NT2/D1 (cell line): Measurements from ENCODE around the gene SMTNL1.

Experiments
- DNase-seq: peaks from one replicate; pipeline ENCODE4 v3.0.0-alpha.2; 2011; ENCODE audit warnings: low read depth, low spot score
- H3K27me3 ChIP-seq: 2 replicates; pipeline ENCODE4 v1.6.0; 2011; ENCODE audit warnings: mild to moderate bottlenecking; ENCODE audit not compliant: insufficient read length, insufficient read depth
- H3K36me3 ChIP-seq: 2 replicates; pipeline ENCODE4 v1.6.1; 2011; ENCODE audit warnings: mild to moderate bottlenecking, low read length, mixed read lengths; ENCODE audit not compliant: insufficient read depth, insufficient read length
- H3K4me1 ChIP-seq: 2 replicates; pipeline ENCODE4 v1.5.1; 2011; ENCODE audit not compliant: insufficient read depth, insufficient read length
- H3K4me3 ChIP-seq: 2 replicates; pipeline ENCODE4 v1.5.1; 2011; ENCODE audit warnings: low read depth; ENCODE audit not compliant: insufficient read length
- H3K9ac ChIP-seq: 2 replicates; pipeline ENCODE4 v1.6.0; 2011; ENCODE audit warnings: low read depth; ENCODE audit not compliant: insufficient read length
- H3K9me3 ChIP-seq: 2 replicates; pipeline ENCODE4 v1.5.1; 2011; ENCODE audit warnings: mild to moderate bottlenecking, low read length; ENCODE audit not compliant: insufficient read depth
- SUZ12 ChIP-seq: IDR thresholded peaks from 2 replicates; pipeline ENCODE4 v1.6.1; 2011; ENCODE audit not compliant: insufficient read length, insufficient read depth; ENCODE audit errors: extremely low read depth
- YY1 ChIP-seq: IDR thresholded peaks from 2 replicates; pipeline ENCODE4 v1.6.1; 2011; ENCODE audit not compliant: insufficient read length, insufficient read depth
- ZNF274 ChIP-seq: IDR thresholded peaks from 2 replicates; pipeline ENCODE4 v1.6.1; 2011; ENCODE audit warnings: mild to moderate bottlenecking, low read depth, low read length

SMTNL1 gene

DNA sequence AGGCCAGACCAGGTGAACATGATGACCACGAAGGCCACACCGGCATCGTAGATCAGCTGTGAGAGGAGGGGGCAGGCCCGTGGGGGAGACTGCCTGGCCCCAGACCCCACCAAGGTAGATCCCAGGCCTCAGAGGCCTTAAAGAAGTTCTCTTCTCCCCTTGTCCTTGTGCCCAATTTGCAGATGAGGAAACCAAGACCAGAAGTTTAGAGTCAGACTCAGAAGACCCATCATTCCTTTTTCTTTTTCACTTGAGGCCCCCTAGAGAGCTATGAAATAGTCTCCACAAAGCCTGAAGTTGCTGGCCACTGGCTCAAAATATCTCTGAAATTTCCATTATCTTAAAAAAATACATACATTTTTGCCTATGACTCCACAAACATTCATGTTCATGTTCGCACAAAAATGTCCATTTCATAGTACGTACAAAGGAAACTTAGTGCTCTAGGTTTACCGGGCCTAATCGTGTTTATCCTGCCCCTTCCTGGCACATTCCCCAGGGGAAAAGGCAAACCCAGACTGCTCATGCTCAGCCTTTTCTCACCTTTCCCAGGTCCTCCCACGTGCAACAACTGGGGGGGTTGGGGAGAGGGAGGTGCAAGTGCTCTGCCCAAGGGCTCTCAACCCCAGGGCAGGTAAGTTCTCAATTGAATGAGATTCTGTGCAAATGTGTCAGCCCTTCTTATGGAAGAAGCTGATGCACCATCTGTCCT lies 41.1 kb upstream of the SMTNL1 start:
- Histone ChIP-seq H3K4me1 (peaks cover 32% of the 10 kb centered on the region), H3K27me3 (no peaks in the 10 kb centered on the region), H3K9ac (no peak overlapping the region), H3K4me3 (no peak overlapping the region), H3K9me3 (no peaks in the 10 kb centered on the region), H3K36me3 (peaks cover 7% of the 10 kb centered on the region)
- TF ChIP-seq SUZ12, result no peak
- TF ChIP-seq YY1, result no peak
- no peak for TF ChIP-seq ZNF274
- DNase-seq, result no peak

DNA sequence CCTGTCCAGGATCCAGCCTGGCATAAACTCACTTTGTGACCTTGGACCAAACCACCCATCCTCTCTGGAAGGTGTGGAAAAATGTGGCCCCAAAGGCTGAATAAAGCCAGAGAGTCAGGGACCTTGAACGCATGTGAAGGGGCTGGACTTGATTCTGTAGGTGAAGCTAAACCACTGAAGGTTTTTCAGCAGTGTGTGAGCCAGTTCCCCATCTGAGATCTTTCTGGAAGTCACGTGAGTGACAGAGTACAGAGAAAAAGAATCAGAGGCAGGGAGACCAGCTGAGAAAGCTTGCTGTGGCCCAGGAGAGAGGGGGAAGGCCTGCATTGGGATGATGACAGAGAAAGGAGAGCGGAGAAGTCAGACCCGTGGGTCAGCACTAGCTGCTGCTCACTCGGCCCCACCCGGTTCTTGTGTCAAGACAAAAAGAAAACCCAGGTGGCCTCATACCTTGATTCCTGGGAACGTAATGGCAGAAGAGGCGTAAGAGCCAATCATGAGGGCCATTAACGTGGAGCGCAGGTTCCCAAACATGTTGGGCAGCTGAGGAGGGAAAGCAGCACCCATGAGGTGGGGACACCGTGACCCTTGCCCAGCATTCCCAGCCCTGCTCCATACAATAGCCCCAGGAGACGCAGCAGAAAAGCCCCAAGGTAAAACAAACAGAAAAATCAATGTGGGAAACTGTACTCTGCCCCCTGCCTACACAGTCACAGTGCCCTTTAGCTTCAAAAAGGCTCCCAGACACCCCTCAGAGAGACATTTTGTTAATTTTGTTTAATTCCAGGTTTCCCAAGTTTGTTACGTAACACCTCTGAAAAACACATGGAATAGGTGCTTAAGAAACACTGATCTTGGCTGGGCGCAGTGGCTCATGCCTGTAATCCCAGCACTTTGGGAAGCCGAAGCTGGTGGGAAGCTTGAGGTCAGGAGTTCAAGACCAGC lies 39.8 kb upstream of the SMTNL1 start:
- H3K27me3 ChIP-seq, result no peaks in the 10 kb centered on the region
- H3K9ac ChIP-seq, result no peak overlapping the region
- DNase-seq, result no peak
- TF ChIP-seq ZNF274 (no peak), YY1 (no peak), SUZ12 (no peak)
- peaks cover 7% of the 10 kb centered on the region for H3K36me3 ChIP-seq
- no peak overlapping the region for H3K4me3 ChIP-seq
- no peaks in the 10 kb centered on the region for H3K9me3 ChIP-seq
- peaks cover 31% of the 10 kb centered on the region for H3K4me1 ChIP-seq

DNA sequence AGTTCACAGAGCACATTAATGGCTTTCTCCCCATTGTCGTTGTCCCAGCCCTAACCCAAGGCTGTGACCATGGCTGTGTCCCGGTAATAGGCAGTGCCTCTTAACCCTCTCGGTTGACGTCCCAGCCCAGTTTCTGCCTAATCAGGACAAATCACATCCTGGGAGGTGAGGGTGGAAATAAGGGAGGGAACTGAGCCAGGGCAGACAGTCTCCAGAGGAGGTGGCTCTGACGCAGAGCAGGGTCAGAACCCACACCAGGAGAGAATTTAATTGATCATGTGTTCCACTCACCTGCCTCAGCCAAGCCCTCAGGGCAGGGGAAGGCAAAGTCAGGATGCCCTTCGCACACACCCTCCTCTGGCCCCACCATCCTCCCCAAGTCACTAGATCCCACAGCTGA lies 38.9 kb upstream of the SMTNL1 start:
- no peak overlapping the region for H3K9ac ChIP-seq
- TF ChIP-seq ZNF274, result no peak
- no peak for TF ChIP-seq YY1
- TF ChIP-seq SUZ12, result no peak
- no peak overlapping the region for H3K4me3 ChIP-seq
- no peaks in the 10 kb centered on the region for H3K9me3 ChIP-seq
- H3K4me1 ChIP-seq, result peaks cover 30% of the 10 kb centered on the region
- DNase-seq, result no peak
- peaks cover 7% of the 10 kb centered on the region for H3K36me3 ChIP-seq
- no peaks in the 10 kb centered on the region for H3K27me3 ChIP-seq

DNA sequence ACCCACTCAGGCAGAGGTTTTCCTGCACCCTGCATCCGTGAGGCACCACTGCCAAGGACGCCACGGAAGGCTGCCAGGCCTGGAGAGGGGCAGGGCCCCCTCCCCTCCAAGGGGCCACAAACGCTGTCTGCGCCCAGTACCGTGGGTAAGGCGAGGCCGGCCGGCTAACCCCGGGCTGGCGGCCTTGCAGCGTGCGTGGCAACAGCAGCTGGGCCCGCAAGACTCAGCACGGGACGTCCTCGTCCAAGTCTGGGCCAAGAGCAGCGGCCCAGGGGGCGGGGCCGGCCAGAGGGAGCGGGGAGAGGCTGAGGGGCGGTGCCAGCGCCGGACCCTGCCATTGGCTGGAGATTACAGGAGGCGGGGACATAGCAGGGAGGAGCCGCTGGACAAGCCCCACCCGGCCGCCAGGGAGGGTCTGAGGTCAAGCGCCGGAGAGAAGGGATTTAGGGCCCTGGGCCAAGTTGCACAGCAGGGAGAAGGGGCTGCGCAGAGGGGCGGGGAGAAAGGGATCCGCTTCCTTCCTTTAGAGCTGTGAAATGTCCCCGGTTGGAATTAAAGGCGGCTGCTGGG lies 37.9 kb upstream of the SMTNL1 start:
- no peak overlapping the region for H3K4me3 ChIP-seq
- TF ChIP-seq YY1 (no peak), SUZ12 (no peak), ZNF274 (no peak)
- H3K4me1 ChIP-seq, result peaks cover 26% of the 10 kb centered on the region

DNA sequence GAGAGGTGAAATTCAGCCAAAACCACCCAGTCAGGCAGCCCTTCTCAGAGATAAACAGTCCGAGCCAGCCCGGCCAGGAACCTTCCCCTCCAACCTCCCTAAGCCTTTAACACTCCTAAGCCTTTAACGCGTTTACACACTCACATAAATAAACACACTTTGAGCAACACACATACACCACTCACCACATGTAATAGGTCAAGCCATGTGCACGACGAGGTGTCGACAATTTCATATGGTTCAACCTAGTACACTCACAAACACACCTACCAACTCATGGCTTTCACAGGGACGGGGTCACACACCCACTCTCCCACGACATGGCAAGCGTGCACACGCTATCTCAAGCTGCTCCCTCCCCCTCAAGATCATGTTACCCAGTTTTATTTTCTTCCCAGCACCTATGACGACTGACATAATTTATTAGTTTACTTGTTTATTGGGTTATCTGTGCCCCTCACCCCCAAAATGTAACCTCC lies 37.4 kb upstream of the SMTNL1 start:
- H3K27me3 ChIP-seq, result no peaks in the 10 kb centered on the region
- H3K4me3 ChIP-seq, result peak overlapping the region; percentile 5
- TF ChIP-seq YY1 (no peak), ZNF274 (no peak), SUZ12 (no peak)
- H3K4me1 ChIP-seq, result peaks cover 26% of the 10 kb centered on the region
- peak overlapping the region; percentile 76 for H3K9ac ChIP-seq
- H3K36me3 ChIP-seq, result no peaks in the 10 kb centered on the region
- H3K9me3 ChIP-seq, result no peaks in the 10 kb centered on the region
- no peak for DNase-seq

More for the DNA sequence above, 37.9 kb upstream of the SMTNL1 start:
- Histone ChIP-seq H3K9ac (peak overlapping the region; percentile 76), H3K27me3 (no peaks in the 10 kb centered on the region), H3K9me3 (no peaks in the 10 kb centered on the region), H3K36me3 (no peaks in the 10 kb centered on the region)
- peak; percentile 95 for DNase-seq

DNA sequence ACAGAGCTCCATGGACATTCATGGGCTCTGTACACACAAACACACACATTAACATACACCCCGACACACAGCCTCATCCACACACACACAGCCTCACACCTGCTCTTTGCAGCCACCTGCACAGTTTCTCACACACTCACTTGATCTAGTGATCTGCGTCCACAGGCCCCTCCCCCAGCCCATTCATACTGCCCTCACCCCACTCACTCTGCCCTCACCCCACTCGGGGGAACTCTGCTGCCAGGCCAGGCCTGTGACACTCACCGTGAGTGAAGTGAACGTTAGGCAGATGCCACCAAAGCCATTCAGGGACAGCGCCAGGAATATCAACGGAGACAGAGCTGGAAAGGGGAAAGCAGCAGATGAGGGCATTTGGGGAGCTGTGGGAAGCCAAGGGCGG lies 36.9 kb upstream of the SMTNL1 start:
- peak overlapping the region; percentile 76 for H3K9ac ChIP-seq
- H3K4me1 ChIP-seq, result peaks cover 26% of the 10 kb centered on the region

DNA sequence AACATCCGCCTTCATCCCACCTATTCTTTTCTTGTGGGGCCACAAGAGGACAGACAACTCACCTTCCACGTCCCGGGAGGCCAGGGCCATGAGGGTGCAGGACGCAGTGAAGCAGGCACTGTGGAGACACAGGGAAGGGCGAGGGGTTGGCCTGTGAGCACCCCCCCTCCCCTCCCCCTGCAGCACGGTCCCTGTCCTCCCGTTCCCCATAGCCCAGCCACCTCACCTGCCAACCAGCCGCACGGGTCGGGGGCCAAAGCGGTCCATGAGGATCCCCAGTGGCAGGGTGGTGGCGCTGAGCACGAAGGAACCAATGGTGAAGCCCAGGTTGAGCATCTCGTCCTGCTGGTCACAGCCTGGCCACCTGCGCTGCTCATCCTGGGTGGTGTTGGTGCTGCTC lies 36.5 kb upstream of the SMTNL1 start:
- H3K4me3 ChIP-seq, result no peak overlapping the region
- no peak overlapping the region for H3K9ac ChIP-seq
- H3K36me3 ChIP-seq, result no peaks in the 10 kb centered on the region
- DNase-seq, result no peak
- H3K9me3 ChIP-seq, result no peaks in the 10 kb centered on the region
- no peak for TF ChIP-seq SUZ12
- TF ChIP-seq ZNF274, result no peak
- no peak for TF ChIP-seq YY1
- no peaks in the 10 kb centered on the region for H3K27me3 ChIP-seq
- peaks cover 26% of the 10 kb centered on the region for H3K4me1 ChIP-seq

More for the DNA sequence above, 36.9 kb upstream of the SMTNL1 start:
- H3K36me3 ChIP-seq, result no peaks in the 10 kb centered on the region
- H3K4me3 ChIP-seq, result no peak overlapping the region
- H3K27me3 ChIP-seq, result no peaks in the 10 kb centered on the region
- DNase-seq, result no peak
- TF ChIP-seq ZNF274 (no peak), YY1 (no peak), SUZ12 (no peak)
- H3K9me3 ChIP-seq, result no peaks in the 10 kb centered on the region
